Stimulated activated CD4-positive, alpha-beta T cell treated with anti-CD3 and anti-CD28 coated beads, Interleukin-1b, Interleukin-23, amount 100 ng/mL, for 24 hours (primary cell): ENCODE data around the gene CDC25B.

Experiments used
- DNase-seq, 4 experiments: peaks; one replicate each; pipeline ENCODE4 v3.0.0-alpha.2; 2020; ENCODE audit warnings: low read depth in 4 of 4, low spot score in 1 of 4

The CDC25B gene

DNA sequence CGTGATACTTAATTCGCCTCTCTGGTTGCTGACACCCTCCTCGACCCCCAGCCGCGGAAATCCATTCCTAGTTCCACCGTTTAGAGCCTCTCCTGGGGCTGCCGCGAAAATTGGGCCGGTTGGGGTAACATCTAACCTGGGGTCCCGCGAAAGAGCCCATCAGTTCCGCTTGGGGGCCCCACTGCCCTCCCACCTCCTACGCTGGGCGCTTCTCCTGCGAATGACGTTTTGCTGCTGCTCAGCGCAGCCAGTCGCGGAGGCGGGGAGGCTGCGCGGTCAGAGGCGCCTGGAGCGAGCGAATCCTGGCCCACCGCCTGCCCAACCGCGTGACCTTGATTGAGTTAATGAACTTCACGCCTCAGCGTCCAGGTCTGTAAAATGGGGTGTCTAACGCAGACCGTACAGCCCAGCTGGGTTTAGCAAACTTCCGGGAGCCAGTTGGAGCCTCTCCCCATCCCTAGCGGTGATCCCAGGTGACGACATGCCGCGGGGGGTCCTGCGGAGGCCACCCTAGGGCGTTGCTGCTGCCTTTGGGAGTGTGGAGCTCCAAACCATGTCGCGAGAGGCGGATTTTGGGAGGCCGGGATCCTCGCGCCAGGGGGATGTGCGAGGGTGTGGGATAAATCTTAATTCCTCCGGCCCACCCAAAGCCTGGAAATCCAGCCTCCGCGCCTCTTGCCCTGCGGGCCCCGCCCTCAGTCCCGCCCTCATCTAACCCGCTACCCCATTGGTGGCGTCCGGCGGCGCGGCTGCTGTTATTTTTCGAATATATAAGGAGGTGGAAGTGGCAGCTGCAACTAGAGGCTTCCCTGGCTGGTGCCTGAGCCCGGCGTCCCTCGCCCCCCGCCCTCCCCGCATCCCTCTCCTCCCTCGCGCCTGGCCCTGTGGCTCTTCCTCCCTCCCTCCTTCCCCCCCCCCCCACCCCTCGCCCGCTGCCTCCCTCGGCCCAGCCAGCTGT lies at the start of gene CDC25B:
Gene CDC25B, plus strand, starts transcription at position 800 of the 958 bp plus-strand sequence. CDS start 222 bp downstream, outside the sequence.
- DNase-seq = peak; percentile 68 to 91 (median 78)

DNA sequence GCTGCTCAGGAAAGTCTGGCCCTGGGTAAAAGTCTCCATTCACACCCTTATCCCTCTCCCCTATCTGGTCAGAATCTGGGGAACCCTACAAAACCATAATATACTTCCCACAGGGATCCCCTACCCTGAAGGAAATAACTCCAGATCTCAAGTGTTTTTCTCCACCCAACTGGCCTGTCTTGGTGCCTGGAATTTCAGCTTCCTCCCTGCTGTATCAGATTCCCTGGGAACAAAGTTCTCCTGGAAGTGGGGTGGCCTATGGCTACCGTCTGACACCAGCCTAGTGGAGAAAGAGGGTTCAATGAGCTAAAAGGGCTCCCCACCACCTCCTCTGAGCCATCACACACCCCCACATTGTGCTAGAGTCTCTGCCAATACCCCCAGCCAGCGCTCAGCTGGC lies 48.6 kb upstream of the CDC25B start:
- no peak for DNase-seq

DNA sequence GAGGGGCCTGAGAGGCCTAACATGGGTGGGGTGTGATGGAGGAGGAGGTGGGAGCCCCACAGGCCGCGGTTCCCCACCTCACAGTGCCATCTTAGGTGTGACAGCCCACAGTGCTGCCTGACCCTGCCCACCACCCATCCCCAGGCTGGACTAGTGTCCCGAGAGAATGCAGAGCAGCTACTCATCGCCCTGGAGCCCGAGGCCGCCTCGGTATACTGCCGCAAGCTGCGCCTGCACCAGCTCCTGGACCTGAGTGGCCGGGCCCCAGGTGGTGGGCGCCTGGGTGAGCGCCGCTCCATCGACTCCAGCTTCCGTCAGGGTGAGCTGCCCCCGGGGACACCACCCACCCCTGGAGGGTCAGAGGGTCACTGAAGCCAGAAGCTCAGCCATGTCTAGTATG lies 48.0 kb upstream of the CDC25B start:
- no peak for DNase-seq

DNA sequence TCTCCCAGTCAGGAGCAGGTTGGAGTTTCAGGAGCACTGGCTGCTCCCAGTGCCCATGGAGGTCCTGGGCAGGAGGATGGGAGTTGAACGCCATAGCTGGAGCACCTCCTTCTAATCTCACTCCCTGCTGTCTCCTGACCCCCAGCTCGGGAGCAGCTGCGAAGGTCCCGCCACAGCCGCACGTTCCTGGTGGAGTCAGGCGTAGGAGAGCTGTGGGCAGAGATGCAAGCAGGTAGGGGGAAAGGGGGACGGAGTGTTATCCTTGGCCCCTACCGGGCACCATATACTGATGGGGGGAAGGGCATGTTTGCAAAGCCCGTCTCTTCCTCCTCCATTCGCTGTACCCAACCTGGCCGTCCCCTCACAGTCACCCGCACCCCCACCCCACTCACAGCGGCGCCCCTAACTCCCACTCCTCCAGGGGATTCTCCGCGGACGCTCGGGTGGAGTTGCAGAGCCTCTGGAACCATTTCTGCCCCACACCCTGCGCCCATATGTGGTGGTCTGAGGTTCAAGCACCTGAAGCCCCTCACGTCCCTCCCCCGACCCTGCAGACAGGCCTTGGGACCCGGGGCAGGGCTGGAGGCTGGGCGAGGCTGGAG lies 46.9 kb upstream of the CDC25B start:
- no peak for DNase-seq

DNA sequence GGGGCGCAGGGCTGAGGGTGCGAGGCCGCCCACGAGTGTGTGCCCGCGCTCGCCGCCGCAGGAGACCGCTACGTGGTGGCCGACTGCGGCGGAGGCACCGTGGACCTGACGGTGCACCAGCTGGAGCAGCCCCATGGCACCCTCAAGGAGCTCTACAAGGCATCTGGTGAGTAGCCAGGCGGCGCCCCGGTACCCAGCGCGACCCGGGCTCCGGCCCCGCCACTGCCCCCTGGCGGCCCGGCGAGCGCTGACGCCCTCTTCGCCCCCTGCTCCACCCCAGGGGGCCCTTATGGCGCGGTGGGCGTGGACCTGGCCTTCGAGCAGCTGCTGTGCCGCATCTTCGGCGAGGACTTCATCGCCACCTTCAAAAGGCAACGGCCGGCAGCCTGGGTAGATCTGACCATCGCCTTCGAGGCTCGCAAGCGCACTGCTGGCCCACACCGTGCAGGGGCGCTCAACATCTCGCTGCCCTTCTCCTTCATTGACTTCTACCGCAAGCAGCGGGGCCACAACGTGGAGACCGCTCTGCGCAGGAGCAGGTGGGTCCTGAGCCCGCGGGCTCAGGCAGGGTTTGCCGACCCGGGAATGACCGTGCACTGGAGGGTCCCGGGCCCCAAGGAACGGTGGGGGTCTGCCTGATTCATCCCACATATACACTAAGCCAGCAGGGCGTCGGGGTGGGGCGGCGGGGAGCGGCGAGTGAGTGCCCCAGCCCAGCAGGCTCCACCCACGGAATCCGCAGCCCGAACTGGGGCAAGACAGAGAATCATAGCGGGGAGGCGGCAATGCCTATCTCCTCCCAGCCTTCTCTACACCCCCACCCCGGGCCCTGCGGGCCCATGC lies 46.2 kb upstream of the CDC25B start:
- DNase-seq = no peak

DNA sequence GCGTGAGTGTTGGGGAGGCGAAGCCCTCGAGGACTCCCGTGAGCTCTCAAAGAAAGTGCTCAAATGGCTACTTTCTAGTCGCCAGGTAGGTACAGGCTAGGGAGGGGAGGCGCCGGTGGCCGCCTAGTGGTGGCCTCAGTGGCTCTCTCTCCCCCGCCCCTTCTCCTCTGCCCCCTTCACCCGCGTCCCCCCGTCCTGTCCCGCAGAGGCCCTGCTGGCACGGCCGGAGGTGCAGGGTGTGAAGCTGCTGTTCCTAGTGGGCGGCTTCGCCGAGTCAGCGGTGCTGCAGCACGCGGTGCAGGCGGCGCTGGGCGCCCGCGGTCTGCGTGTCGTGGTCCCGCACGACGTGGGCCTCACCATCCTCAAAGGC lies 44.8 kb upstream of the CDC25B start:
- DNase-seq = no peak

GRCh38 chr20:3751675-3752385 lies 44.3 kb upstream of the CDC25B start:
- DNase-seq = peak in 1 of 4 experiments; percentile 47

GRCh38 chr20:3752386-3752759 lies 43.7 kb upstream of the CDC25B start:
- DNase-seq = no peak

GRCh38 chr20:3753098-3753497 lies 43.0 kb upstream of the CDC25B start:
- peak in 1 of 4 experiments; percentile 44 for DNase-seq

DNA sequence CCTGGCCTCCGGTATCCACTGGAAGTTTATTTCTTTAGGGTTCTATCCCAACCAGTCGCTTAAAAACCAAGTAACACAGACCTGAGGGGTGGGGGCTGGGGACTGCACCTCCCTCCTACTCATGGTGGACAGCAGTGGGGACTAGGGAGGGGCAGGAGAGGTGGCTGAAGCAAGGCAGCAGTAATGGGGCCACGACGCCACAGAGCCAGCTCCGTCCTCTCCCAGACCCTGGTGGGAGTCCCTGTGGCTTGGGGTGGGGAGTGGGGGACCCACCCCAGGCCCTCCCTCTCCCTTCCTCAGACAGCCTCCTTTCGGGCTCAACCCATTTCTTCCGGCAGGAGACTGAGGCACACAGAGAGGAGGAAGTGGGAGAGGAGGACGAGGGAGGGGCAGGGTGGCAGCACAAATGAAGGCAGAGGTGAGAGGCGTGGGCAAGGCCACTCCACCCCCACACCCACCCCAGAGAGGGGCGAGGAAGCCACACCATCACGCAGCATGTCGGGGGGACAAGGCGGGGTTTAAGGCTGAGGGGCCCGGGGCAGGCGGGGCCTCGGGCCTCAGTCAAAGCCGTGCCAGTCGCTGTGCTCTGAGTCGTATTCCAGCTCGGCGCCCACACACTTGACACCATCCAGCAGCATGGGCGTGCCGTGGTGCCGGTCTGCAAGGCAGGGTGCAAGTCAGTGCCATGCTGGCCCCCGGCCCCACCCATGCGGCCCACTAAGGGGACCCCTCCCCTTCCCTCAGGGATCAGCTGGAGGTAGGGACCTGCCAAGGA lies 42.4 kb upstream of the CDC25B start:
- DNase-seq = no peak

- no peak for DNase-seq
These were observed 41.9 kb upstream of the CDC25B start for GRCh38 chr20:3754276-3754630.

- no peak for DNase-seq
These were observed 40.8 kb upstream of the CDC25B start for GRCh38 chr20:3755269-3755668.

DNA sequence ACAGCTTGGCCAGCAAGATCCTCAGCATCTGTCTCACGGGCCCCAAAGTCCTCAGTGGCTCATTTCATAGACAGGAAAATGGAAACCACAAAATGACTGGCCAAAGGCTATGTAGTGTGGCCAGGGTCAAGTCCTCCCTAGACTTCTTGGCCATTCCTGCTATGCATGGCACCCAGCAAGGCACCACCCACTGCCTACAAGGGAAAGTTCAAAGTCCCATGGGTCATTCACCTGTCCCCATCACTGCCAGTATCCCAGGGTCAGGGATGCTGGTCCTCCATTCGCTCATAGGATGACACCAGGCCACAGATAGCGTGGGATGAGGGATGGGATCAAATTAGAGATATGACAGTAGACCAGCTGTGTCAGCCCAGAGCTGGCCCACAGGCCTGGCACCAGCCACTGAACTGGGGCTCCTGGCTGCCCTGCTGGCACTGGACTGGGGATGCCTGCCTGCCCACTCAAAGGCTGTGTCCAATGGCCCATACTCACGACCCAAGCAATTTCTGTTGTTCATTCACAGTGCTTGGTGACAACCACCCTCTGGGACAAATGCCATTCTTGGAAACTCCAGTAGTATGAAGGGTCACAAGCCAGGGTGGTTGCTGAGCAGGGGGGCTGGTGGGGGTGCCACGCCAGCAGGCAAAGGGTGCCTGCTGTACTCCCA lies 40.2 kb upstream of the CDC25B start:
- no peak for DNase-seq

DNA sequence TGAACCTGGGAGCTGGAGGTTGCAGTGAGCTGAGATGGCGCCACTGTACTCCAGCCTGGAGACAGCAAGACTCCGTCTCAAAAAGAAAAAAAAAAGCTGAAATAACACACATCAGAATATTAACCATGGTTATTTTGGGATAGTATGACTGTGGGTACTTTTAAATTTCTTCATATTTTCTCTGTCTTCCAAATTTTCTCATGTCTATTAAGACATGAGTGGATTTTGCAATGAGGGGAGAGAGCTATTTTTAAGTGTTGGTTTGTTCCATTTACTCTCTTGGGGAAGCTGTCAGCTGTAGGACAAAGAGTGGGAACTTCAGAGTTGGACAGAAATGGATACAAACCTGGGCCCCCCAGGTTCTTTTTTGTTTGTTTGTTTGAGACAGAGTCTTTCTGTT lies 38.8 kb upstream of the CDC25B start:
- no peak for DNase-seq

GRCh38 chr20:3758566-3758965 lies 37.5 kb upstream of the CDC25B start:
- DNase-seq = no peak

DNA sequence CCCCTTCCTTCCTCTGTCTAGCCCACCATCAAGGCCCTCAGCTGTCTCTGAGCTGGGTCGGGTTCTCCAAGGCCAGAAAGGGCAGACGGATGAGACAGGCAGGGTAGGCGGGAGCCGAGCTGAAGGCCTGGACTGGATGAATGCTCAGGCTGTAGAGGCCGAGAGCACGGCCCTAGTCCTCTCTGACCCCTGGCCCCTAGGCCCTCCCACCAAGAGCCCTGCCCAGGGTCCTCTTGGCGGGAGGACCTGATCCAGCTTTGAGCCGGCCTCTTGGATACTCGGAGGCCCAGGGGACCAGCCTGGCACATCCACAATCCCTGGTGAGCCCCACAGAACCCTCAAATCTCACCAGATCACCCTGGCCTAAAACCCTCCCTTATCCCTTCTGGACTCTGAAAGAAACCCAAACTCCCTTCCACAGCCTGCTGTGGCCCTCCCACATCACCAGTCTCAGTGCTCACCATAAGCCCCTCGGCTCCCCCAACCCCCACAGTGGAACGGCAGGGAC lies 36.7 kb upstream of the CDC25B start:
- no peak for DNase-seq

DNA sequence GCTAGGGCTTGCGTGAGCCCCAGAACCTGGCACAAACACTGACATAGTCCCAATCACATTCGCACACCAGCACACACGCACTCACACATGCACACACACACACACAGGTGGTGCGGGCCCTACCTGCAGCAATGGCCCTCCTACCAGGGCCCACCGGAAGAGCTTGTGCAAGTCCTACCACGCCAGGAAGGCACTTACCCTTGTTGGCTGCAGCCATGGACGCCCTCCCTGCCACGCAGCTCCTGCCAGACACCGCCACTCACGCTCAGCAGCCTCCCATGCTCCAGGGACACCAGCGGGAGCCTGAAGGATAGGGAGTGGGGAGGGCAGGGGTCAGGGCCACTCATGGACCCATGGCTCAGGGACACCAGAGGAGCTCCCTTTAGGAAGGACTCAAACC lies 36.2 kb upstream of the CDC25B start:
- no peak for DNase-seq

- no peak for DNase-seq
These were observed 35.3 kb upstream of the CDC25B start for GRCh38 chr20:3760655-3761348.
